H9 (cell line): ENCODE results near the gene TPGS2. TPM values are rescaled to one million over a fixed set of nuclear protein-coding genes. Genes with fewer than 3 reads are reported as not detected.

Source experiments
- DNase-seq: peaks from one replicate; pipeline ENCODE4 v3.0.0-alpha.2; 2017
- H2AFZ ChIP-seq: one replicate; pipeline ENCODE4 v1.6.1; 2013; ENCODE audit warnings: mild to moderate bottlenecking, low read length, control low read depth, moderate library complexity
- H2AK5ac ChIP-seq: 2 replicates; pipeline ENCODE4 v1.6.1; 2013; ENCODE audit warnings: low read length, control low read depth, mixed read lengths; ENCODE audit not compliant: insufficient read length
- H2BK120ac ChIP-seq: one replicate; pipeline ENCODE4 v1.6.1; 2013; ENCODE audit warnings: low read depth, mild to moderate bottlenecking, low read length, control low read depth, inconsistent platforms; ENCODE audit not compliant: poor library complexity, severe bottlenecking
- H2BK12ac ChIP-seq: 2 replicates; pipeline ENCODE4 v1.6.1; 2013; ENCODE audit warnings: low read length, control low read depth, mixed read lengths, low read depth; ENCODE audit not compliant: insufficient read length
- H2BK15ac ChIP-seq: 2 replicates; pipeline ENCODE4 v1.6.1; 2013; ENCODE audit warnings: low read depth, low read length, control low read depth
- H2BK20ac ChIP-seq: one replicate; pipeline ENCODE4 v1.6.1; 2013; ENCODE audit warnings: low read depth, mild to moderate bottlenecking, low read length, control low read depth, inconsistent platforms; ENCODE audit not compliant: poor library complexity, severe bottlenecking
- H2BK5ac ChIP-seq: 2 replicates; pipeline ENCODE4 v1.6.1; 2013; ENCODE audit warnings: low read length, control low read depth, mixed read lengths; ENCODE audit not compliant: insufficient read length
- H3K14ac ChIP-seq: 2 replicates; pipeline ENCODE4 v1.6.1; 2013; ENCODE audit warnings: low read length, control low read depth; ENCODE audit not compliant: insufficient read depth
- H3K18ac ChIP-seq: 2 replicates; pipeline ENCODE4 v1.6.1; 2013; ENCODE audit warnings: low read depth, mild to moderate bottlenecking, mixed read lengths, low read length, control low read depth; ENCODE audit not compliant: insufficient read length
- H3K23ac ChIP-seq: 2 replicates; pipeline ENCODE4 v1.6.1; 2013; ENCODE audit warnings: low read length, control low read depth, mixed read lengths, low read depth; ENCODE audit not compliant: insufficient read length
- H3K23me2 ChIP-seq: 2 replicates; pipeline ENCODE4 v1.6.1; 2013; ENCODE audit warnings: low read depth, mild to moderate bottlenecking, mixed read lengths, low read length, control low read depth; ENCODE audit not compliant: insufficient read length, poor library complexity, severe bottlenecking
- H3K27ac ChIP-seq: 2 replicates; pipeline ENCODE4 v1.5.1; 2013; ENCODE audit warnings: low read length, control low read depth, mixed read lengths, low read depth; ENCODE audit not compliant: insufficient read length
- H3K27me3 ChIP-seq: 2 replicates; pipeline ENCODE4 v1.6.1; 2013; ENCODE audit warnings: low read length, control low read depth, inconsistent platforms; ENCODE audit not compliant: insufficient read depth
- H3K4ac ChIP-seq: 2 replicates; pipeline ENCODE4 v1.6.1; 2013; ENCODE audit warnings: low read depth, mild to moderate bottlenecking, control low read depth, inconsistent platforms, low read length, moderate library complexity
- H3K4me1 ChIP-seq: 2 replicates; pipeline ENCODE4 v1.6.1; 2013; ENCODE audit warnings: low read length, control low read depth, inconsistent platforms; ENCODE audit not compliant: insufficient read depth
- H3K4me2 ChIP-seq: 2 replicates; pipeline ENCODE4 v1.6.1; 2013; ENCODE audit warnings: low read length, control low read depth, mixed read lengths; ENCODE audit not compliant: insufficient read length, insufficient read depth
- H3K56ac ChIP-seq: 2 replicates; pipeline ENCODE4 v1.6.1; 2013; ENCODE audit warnings: low read depth, mild to moderate bottlenecking, mixed read lengths, low read length, control low read depth; ENCODE audit not compliant: insufficient read length
- H3K79me1 ChIP-seq: 2 replicates; pipeline ENCODE4 v1.6.1; 2013; ENCODE audit warnings: low read depth, mild to moderate bottlenecking, moderate library complexity, low read length, control low read depth, inconsistent platforms; ENCODE audit not compliant: insufficient read depth, poor library complexity, severe bottlenecking
- H3K79me2 ChIP-seq: 2 replicates; pipeline ENCODE4 v1.6.1; 2013; ENCODE audit warnings: low read length, control low read depth, inconsistent platforms; ENCODE audit not compliant: insufficient read depth
- H3K9ac ChIP-seq: 2 replicates; pipeline ENCODE4 v1.6.1; 2013; ENCODE audit warnings: low read length, control low read depth, mixed read lengths; ENCODE audit not compliant: insufficient read length; ENCODE audit errors: extremely low read depth
- H3K9me3 ChIP-seq: one replicate; pipeline ENCODE4 v1.6.1; 2013; ENCODE audit warnings: low read depth, low read length, inconsistent platforms; ENCODE audit not compliant: control insufficient read depth
- H3T11ph ChIP-seq: one replicate; pipeline ENCODE4 v1.6.1; 2013; ENCODE audit warnings: mild to moderate bottlenecking, low read length, control low read depth, inconsistent platforms
- H4K20me1 ChIP-seq: one replicate; pipeline ENCODE4 v1.6.1; 2013; ENCODE audit not compliant: control insufficient read depth, insufficient read length, insufficient read depth
- H4K5ac ChIP-seq: 2 replicates; pipeline ENCODE4 v1.6.1; 2013; ENCODE audit warnings: low read depth, mild to moderate bottlenecking, mixed read lengths, low read length, control low read depth; ENCODE audit not compliant: insufficient read length
- H4K8ac ChIP-seq: replicated peaks from 2 replicates; pipeline ENCODE4 v1.6.1; 2013; ENCODE audit warnings: low read length, control low read depth, mixed read lengths, low read depth; ENCODE audit not compliant: insufficient read length
- H4K91ac ChIP-seq: 2 replicates; pipeline ENCODE4 v1.6.1; 2013; ENCODE audit warnings: low read depth, mild to moderate bottlenecking, moderate library complexity, mixed read lengths, low read length, control low read depth; ENCODE audit not compliant: insufficient read length
- H3K27ac Mint-ChIP-seq, 3 experiments: 2 replicates in 2 of 3; 3 replicates in 1 of 3; pipeline ENCODE4 v1.8.0; 2020 to 2021; ENCODE audit warnings: mixed read lengths in 3 of 3, mild to moderate bottlenecking in 1 of 3, moderate library complexity in 1 of 3
- H3K27me3 Mint-ChIP-seq: 2 replicates; pipeline ENCODE4 v1.8.0; 2021; ENCODE audit warnings: low read depth, mild to moderate bottlenecking, moderate library complexity, mixed read lengths
- H3K36me3 Mint-ChIP-seq, 3 experiments: 2 replicates in 2 of 3; 3 replicates in 1 of 3; pipeline ENCODE4 v1.8.0; 2020 to 2021; ENCODE audit warnings: low read depth in 3 of 3, mixed read lengths in 3 of 3; ENCODE audit not compliant: insufficient read depth in 1 of 3
- H3K4me1 Mint-ChIP-seq, 2 experiments: 2 replicates each; pipeline ENCODE4 v1.8.0; 2020; ENCODE audit warnings: mixed read lengths in 2 of 2
- H3K4me3 Mint-ChIP-seq, 2 experiments: 2 replicates in 1 of 2; 3 replicates in 1 of 2; pipeline ENCODE4 v1.8.0; 2020 to 2021; ENCODE audit warnings: mild to moderate bottlenecking in 2 of 2, mixed read lengths in 2 of 2, moderate library complexity in 1 of 2
- H3K9me3 Mint-ChIP-seq, 2 experiments: 2 replicates in 1 of 2; 3 replicates in 1 of 2; pipeline ENCODE4 v1.8.0; 2020; ENCODE audit warnings: mild to moderate bottlenecking in 2 of 2, mixed read lengths in 2 of 2, moderate library complexity in 1 of 2
- CTCF ChIP-seq: fragments of 200-600 bp; sonication (generic); conservative IDR thresholded peaks from 3 replicates; pipeline ENCODE4 v1.8.0; 2021; ENCODE audit warnings: antibody characterized with exemption, mild to moderate bottlenecking
- WGBS: extraction: QIAGEN DNeasy Blood & Tissue Kit; methylation state at CpG from one replicate; pipeline ENCODE4 v1.1.7; 2013; ENCODE audit warnings: missing lambda C conversion rate, low lambda C conversion rate, mixed read lengths; ENCODE audit not compliant: insufficient read length; ENCODE audit errors: extremely low coverage; 5-methylcytosine and 5-hydroxymethylcytosine counted together
- total RNA-seq: library from RNA; stranded (reverse); gene quantifications from 2 replicates; pipeline ENCODE4 v1.2.1, GENCODE V29; 2021

Gene TPGS2
- total RNA-seq, 1 experiment from 2014 or later: 147 TPM

- H3K4me1 ChIP-seq: no peaks in the 10 kb centered on the region
- no peaks in the 10 kb centered on the region for H3K9me3 ChIP-seq
- H2AK5ac ChIP-seq: no peak overlapping the region
- no peaks in the 10 kb centered on the region for H3K79me2 ChIP-seq
- H3K9ac ChIP-seq: no peak overlapping the region
- no peaks in the 10 kb centered on the region for H3K27me3 ChIP-seq
- H3K4ac ChIP-seq: no peak overlapping the region
- H3K27ac ChIP-seq: no peak overlapping the region
- Mint-ChIP-seq H3K27me3 (no peaks in the 10 kb centered on the region), H3K36me3 (peaks cover 0 to 4% (median 0%) of the 10 kb centered on the region in 3 experiments; a peak in 3 of 7 replicates), H3K4me3 (no peak overlapping the region), H3K9me3 (no peaks in the 10 kb centered on the region), H3K27ac (no peak overlapping the region; a peak in 1 of 7 replicates), H3K4me1 (peaks cover 10 to 11% of the 10 kb centered on the region in 2 experiments)
- no peaks in the 10 kb centered on the region for H4K20me1 ChIP-seq
- no peak overlapping the region for H2BK5ac ChIP-seq
- no peak overlapping the region for H4K5ac ChIP-seq
- H3K56ac ChIP-seq: no peak overlapping the region
- 100% methylated on average over 1 of the region's 2 CpGs for WGBS
- no peak for TF ChIP-seq CTCF
- H3K18ac ChIP-seq: no peak overlapping the region
- H3K4me2 ChIP-seq: no peak overlapping the region
- H2BK20ac ChIP-seq: no peak overlapping the region
- no peak overlapping the region for H2AFZ ChIP-seq
- H4K8ac ChIP-seq: no peak overlapping the region
- H3T11ph ChIP-seq: no peak overlapping the region
- H3K23ac ChIP-seq: no peak overlapping the region
- no peak overlapping the region for H2BK12ac ChIP-seq
- DNase-seq: no peak
- H4K91ac ChIP-seq: no peak overlapping the region
- H2BK15ac ChIP-seq: no peak overlapping the region
- no peak overlapping the region for H2BK120ac ChIP-seq
- H3K79me1 ChIP-seq: no peaks in the 10 kb centered on the region
- no peaks in the 10 kb centered on the region for H3K23me2 ChIP-seq
- no peak overlapping the region for H3K14ac ChIP-seq
Measured at GRCh38 chr18:36833120-36833519, 4.3 kb upstream of the TPGS2 start.
